PC-3 (cell line): Measurements from ENCODE around the gene TPPP. TPM values are rescaled to one million over a fixed set of nuclear protein-coding genes. Genes with fewer than 3 reads are reported as not detected.
A peak's percentile ranks its signal among the peaks of the same experiment; 100 is the strongest.
"Not testable (repeated sequence)": the region's sequence is repeated elsewhere in the genome, so short reads cannot be mapped to it uniquely, and the experiment has no call there.

ENCODE experiments used
- ATAC-seq: fragments of 200-7000 bp; cut with Tn5 transposase; 2 replicates; pipeline ENCODE4 v1.9.1; 2020; ENCODE audit warnings: mild to moderate bottlenecking, moderate library complexity
- Bru-seq: library from RNA; stranded (reverse); fragments of 400-500 nt; gene quantifications from one replicate; lab custom pipeline; 2021; lab: Mats Ljungman, UMichigan
- BruChase-seq, 2 experiments: library from RNA; stranded (reverse); fragments of 400-500 nt; gene quantifications; one replicate each; lab custom pipeline; 2021; lab: Mats Ljungman, UMichigan
- BruUV-seq: library from RNA; stranded (reverse); fragments of 400-500 nt; replicated peaks from 2 replicates; lab custom pipeline; 2021; lab: Mats Ljungman, UMichigan
- CTCF ChIA-PET: fragments of 300-600 bp; sonication (Branson Sonifier 250); formaldehyde crosslinking; loops from one replicate; lab custom pipeline; 2022; ENCODE audit warnings: antibody characterized with exemption; lab: Charles Lee
- POLR2A ChIA-PET: fragments of 300-600 bp; sonication (Branson Sonifier 250); formaldehyde crosslinking; loops from one replicate; lab custom pipeline; 2022; ENCODE audit warnings: antibody characterized with exemption; ENCODE audit not compliant: unreplicated experiment; lab: Charles Lee
- DNase-seq: peaks from one replicate; pipeline ENCODE4 v3.0.0-alpha.2; 2015
- H2AFZ ChIP-seq: fragments of 300-600 bp; sonication (generic); 2 replicates; pipeline ENCODE4 v1.6.0; 2016; ENCODE audit warnings: antibody characterized with exemption, low read length
- H3F3A ChIP-seq: fragments of 300-600 bp; sonication (generic); one replicate; pipeline ENCODE4 v1.6.0; 2017; ENCODE audit warnings: antibody characterized with exemption, low read length, control low read depth, mild to moderate bottlenecking; ENCODE audit not compliant: unreplicated experiment
- H3K27ac ChIP-seq: fragments of 300-600 bp; sonication (generic); 2 replicates; pipeline ENCODE4 v1.5.1; 2016; ENCODE audit warnings: mild to moderate bottlenecking, low read length
- H3K27me3 ChIP-seq: fragments of 300-600 bp; sonication (generic); 2 replicates; pipeline ENCODE4 v1.6.1; 2016; ENCODE audit warnings: low read length, mixed read lengths
- H3K36me3 ChIP-seq: fragments of 300-600 bp; sonication (generic); 2 replicates; pipeline ENCODE4 v1.6.1; 2016; ENCODE audit warnings: low read depth, mixed run types, low read length, mixed read lengths
- H3K4me1 ChIP-seq: fragments of 300-600 bp; sonication (generic); 2 replicates; pipeline ENCODE4 v1.5.1; 2016; ENCODE audit warnings: low read length; ENCODE audit not compliant: insufficient read depth
- H3K4me2 ChIP-seq: fragments of 300-600 bp; sonication (generic); 2 replicates; pipeline ENCODE4 v1.6.0; 2016; ENCODE audit warnings: low read length
- H3K4me3 ChIP-seq: fragments of 300-600 bp; sonication (generic); 2 replicates; pipeline ENCODE4 v1.5.1; 2016; ENCODE audit warnings: mild to moderate bottlenecking, low read length, mixed read lengths
- H3K79me2 ChIP-seq: fragments of 300-600 bp; sonication (generic); 2 replicates; pipeline ENCODE4 v1.6.1; 2017; ENCODE audit warnings: low read length, mixed read lengths
- H3K9ac ChIP-seq: fragments of 300-600 bp; sonication (generic); 2 replicates; pipeline ENCODE4 v1.6.0; 2016; ENCODE audit warnings: mild to moderate bottlenecking, low read length
- H3K9me2 ChIP-seq: fragments of 300-600 bp; sonication (generic); replicated peaks from 2 replicates; pipeline ENCODE4 v1.6.1; 2016; ENCODE audit warnings: mixed run types, low read length, mixed read lengths
- H3K9me3 ChIP-seq: fragments of 300-600 bp; sonication (generic); 2 replicates; pipeline ENCODE4 v1.6.1; 2016; ENCODE audit warnings: low read length, mixed read lengths
- H4K20me1 ChIP-seq: fragments of 300-600 bp; sonication (generic); 2 replicates; pipeline ENCODE4 v1.6.1; 2016; ENCODE audit warnings: low read length, mixed read lengths
- intact Hi-C: fragments of 100-400 bp; cut with micrococcal nuclease; formaldehyde crosslinking; loops from 2 replicates; pipeline ENCODE4 v1.9.0; 2023
- long read RNA-seq: library from polyadenylated mRNA; unstranded; transcript quantifications from one replicate; pipeline ENCODE4 v2.0.0, GENCODE V29; 2021; ENCODE audit not compliant: unreplicated experiment
- total RNA-seq: library from RNA; depleted of rRNA; stranded (reverse); fragments of >200 nt; gene quantifications from 2 replicates; pipeline ENCODE4 v1.2.3, GENCODE V29; 2014; rRNA removed

Gene TPPP
- total RNA-seq (1.7 and 1.9 TPM in 2 replicates), Bru-seq, nascent RNA (percentile 23 among the genes with signal in this experiment), BruChase-seq, experiment 1, labeled RNA remaining after a 6-hour chase (percentile 37 among the genes with signal in this experiment), BruChase-seq, experiment 2, labeled RNA remaining after a 2-hour chase (percentile 30 among the genes with signal in this experiment)
- long read RNA-seq, full-length matches to known transcripts: 2 of 9 reads
- long read RNA-seq, partial matches to known transcripts: 1 of 9 reads
- long read RNA-seq, other reads (novel, unspliced or antisense): 6 of 9 reads

DNA sequence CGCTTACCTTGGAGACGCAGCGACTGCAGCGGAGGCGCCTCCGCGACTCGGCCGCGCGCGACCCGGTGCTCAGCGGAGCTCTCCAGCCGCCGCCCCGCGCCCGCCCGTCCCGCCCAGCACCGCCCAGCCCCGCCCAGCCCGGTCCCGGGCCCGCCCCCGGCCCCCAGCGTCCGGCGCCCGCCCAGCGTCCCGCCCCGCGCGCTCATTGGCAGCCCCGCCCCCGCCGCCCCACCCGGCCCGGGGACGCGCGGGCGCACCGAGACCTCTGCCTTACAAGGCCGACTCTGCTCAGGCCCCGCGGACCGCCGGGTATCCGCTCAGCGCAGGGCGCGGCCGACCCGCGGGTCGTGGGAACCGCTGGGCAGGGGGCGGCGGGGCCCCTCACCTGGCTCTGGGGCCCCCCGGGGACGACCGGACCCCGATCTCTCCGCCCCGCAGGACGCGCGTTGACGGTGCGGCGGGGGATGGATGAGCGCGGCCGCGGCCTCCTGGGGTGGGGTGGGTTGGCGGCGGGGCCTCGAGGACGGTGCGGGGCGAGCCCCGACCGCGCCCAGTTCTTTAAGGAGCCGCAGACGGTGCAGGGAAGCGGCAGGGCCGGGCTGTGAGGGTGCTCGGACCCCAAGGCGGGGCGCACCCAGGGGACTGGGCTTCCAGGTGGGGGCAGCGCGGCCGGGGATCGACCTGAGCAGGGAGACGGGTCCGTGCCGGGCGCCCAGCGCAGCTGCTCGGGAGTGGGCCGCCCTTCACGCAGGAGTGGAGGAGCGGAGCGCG, at the start of gene TPPP:
Gene TPPP (minus strand): TSS at position 82 of the 771 bp plus-strand sequence. CDS start 15,292 bp downstream, outside the sequence.
- H4K20me1 ChIP-seq, H3K27ac ChIP-seq, H3K4me1 ChIP-seq, H3F3A ChIP-seq, intact Hi-C loops, H3K36me3 ChIP-seq, H3K9me2 ChIP-seq, H3K9me3 ChIP-seq, H3K79me2 ChIP-seq, H3K27me3 ChIP-seq, BruUV-seq: not testable (repeated sequence)
- DNase-seq: peak; percentile 75
- POLR2A ChIA-PET: interaction anchor here (0.6 to 0.7 kb wide), 2 partner anchors 124 to 218 kb away, joined by 3 to 5 read pairs; no protein-coding TSS in a partner anchor
- CTCF ChIA-PET: interaction anchor here (0.6 kb wide), 1 partner anchor 247 kb away, joined by 7 read pairs; no protein-coding TSS in a partner anchor
- 0 out of 2 replicates have a peak within 1 kb of the TSS, but pooled peaks have one; percentile 45 for H2AFZ ChIP-seq
- H3K4me2 ChIP-seq: peak within 1 kb of the TSS; percentile 85
- peak within 1 kb of the TSS; percentile 61 for H3K9ac ChIP-seq
- H3K4me3 ChIP-seq: peak within 1 kb of the TSS; percentile 69
- ATAC-seq: peak; percentile 88

DNA sequence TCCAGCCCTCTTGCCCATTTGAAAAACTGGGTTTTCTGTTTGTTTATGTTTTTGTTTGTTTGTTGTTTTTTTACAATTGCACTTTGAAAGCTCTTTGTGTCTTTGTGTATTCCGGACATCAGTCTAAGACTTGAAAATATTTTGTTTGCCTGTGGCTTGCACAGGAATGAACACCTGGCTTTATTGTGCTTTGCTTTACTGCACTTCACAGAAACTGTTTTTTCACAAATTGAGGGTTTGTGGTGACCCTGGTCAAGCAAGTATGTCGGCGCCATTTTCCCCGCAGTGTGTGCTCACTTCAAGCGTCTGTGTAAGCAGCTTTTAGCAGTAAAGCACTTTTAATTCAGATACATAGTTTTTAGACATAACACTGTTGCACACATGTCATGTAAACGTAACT, 49.1 kb upstream of the TPPP start:
- H3K4me2 ChIP-seq, H2AFZ ChIP-seq, H3K36me3 ChIP-seq, H3K9ac ChIP-seq, H3K4me1 ChIP-seq, H3K9me2 ChIP-seq, H3K27me3 ChIP-seq, intact Hi-C loops, H3F3A ChIP-seq, BruUV-seq, H3K4me3 ChIP-seq, H3K9me3 ChIP-seq, DNase-seq, POLR2A ChIA-PET, H3K79me2 ChIP-seq, H3K27ac ChIP-seq, ATAC-seq, CTCF ChIA-PET, H4K20me1 ChIP-seq: not testable (repeated sequence)

- H3K4me3 ChIP-seq, H3K4me1 ChIP-seq, ATAC-seq, POLR2A ChIA-PET, H4K20me1 ChIP-seq, H3K36me3 ChIP-seq, CTCF ChIA-PET, H3F3A ChIP-seq, BruUV-seq, H3K9ac ChIP-seq, H3K27me3 ChIP-seq, H2AFZ ChIP-seq, H3K79me2 ChIP-seq, H3K4me2 ChIP-seq, H3K9me2 ChIP-seq, DNase-seq, H3K27ac ChIP-seq, intact Hi-C loops, H3K9me3 ChIP-seq: not testable (repeated sequence)
Observed at GRCh38 chr5:734145-734544, 41.0 kb upstream of the TPPP start.

- ATAC-seq, H3K36me3 ChIP-seq, intact Hi-C loops, H3K27me3 ChIP-seq, CTCF ChIA-PET, H3K4me2 ChIP-seq, H2AFZ ChIP-seq, DNase-seq, H3K4me1 ChIP-seq, H3K4me3 ChIP-seq, H3K9me3 ChIP-seq, H3K27ac ChIP-seq, H3K9ac ChIP-seq, H3K9me2 ChIP-seq, H3F3A ChIP-seq, H4K20me1 ChIP-seq, H3K79me2 ChIP-seq, POLR2A ChIA-PET, BruUV-seq: not testable (repeated sequence)
Observed at GRCh38 chr5:732754-733454, 39.8 kb upstream of the TPPP start.

DNA sequence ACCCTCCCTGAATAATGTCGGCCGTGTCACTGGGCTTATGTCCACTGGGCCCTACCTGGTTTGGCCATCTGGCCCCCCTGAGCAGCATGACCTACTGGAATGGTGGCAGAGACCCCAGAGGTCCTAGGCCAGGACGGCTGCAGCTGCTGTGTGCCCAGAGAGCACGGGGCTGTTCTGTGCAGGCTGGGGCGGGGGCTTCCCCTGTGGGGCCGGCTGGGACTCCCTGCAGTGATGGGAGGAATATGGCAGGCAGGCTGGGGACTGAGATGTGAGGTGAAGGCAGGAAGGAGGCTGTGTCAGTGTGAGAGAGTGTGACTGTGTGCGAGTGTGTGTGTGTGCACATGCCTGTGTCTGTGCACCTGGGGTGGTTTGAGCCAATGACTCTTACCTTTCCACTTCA, 36.1 kb upstream of the TPPP start:
- H3K79me2 ChIP-seq, BruUV-seq, CTCF ChIA-PET: not testable (repeated sequence)

DNA sequence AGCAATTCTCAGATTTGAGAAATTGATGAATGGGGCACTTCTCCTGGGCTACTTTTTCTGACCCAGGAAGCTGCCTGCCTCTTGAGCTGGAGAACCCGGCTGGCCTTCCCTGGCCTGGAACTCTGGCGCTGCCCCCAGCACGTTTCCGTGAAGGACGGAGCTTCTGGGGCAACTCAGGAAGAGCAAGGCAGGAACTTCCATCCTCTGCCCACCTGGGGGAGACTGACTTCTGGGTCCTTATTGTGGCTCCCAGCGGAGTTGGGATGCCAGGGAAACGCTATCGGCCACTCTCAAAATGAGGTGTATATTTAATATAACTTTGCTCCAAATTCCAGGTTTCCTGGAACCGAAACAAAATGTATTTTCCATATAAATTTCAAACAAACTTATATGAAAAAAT, 33.9 kb upstream of the TPPP start:
- ATAC-seq, H3K4me1 ChIP-seq, H3K4me3 ChIP-seq, H3K27me3 ChIP-seq, H3K36me3 ChIP-seq, H3K27ac ChIP-seq, H3K9ac ChIP-seq, H3K4me2 ChIP-seq, H3K79me2 ChIP-seq, H4K20me1 ChIP-seq, BruUV-seq, H2AFZ ChIP-seq, intact Hi-C loops, H3K9me2 ChIP-seq, H3K9me3 ChIP-seq, POLR2A ChIA-PET, DNase-seq, H3F3A ChIP-seq, CTCF ChIA-PET: not testable (repeated sequence)

More for the DNA sequence above, 36.1 kb upstream of the TPPP start:
- H4K20me1 ChIP-seq, H3K4me3 ChIP-seq, H3K27me3 ChIP-seq, intact Hi-C loops, POLR2A ChIA-PET, H3K4me1 ChIP-seq, H3K9me2 ChIP-seq, ATAC-seq, H3K4me2 ChIP-seq, H3F3A ChIP-seq, H3K27ac ChIP-seq, H2AFZ ChIP-seq, H3K36me3 ChIP-seq, H3K9ac ChIP-seq, DNase-seq, H3K9me3 ChIP-seq: not testable (repeated sequence)
